Lung (tissue), 12 donors: ENCODE data around the gene LRRC37A3. TPM values are rescaled to one million over a fixed set of nuclear protein-coding genes. Genes with fewer than 3 reads are reported as not detected.
"Not testable (repeated sequence)": the region's sequence is repeated elsewhere in the genome, so short reads cannot be mapped to it uniquely, and the experiment has no call there.

ENCODE experiments used
- ATAC-seq: fragments of 200-7000 bp; cut with Tn5 transposase; one replicate; pipeline ENCODE4 v1.9.1; 2020; ENCODE audit warnings: moderate number of reproducible peaks; ENCODE audit not compliant: insufficient read depth, low FRiP score
- DNase-seq, 3 donors: peaks; one replicate each; pipeline ENCODE4 v3.0.0-alpha.2; 2013 to 2017
- H3K27ac ChIP-seq, 2 donors: one replicate each; pipeline ENCODE4 v1.5.1; 2013; ENCODE audit warnings: mild to moderate bottlenecking in 2 of 2, moderate library complexity in 2 of 2, control low read depth in 1 of 2, inconsistent platforms in 1 of 2, low read depth in 1 of 2, low read length in 1 of 2
- H3K27me3 ChIP-seq, 3 donors: one replicate each; pipeline ENCODE4 v1.5.1; 2013; ENCODE audit warnings: low read length in 2 of 3; ENCODE audit not compliant: control insufficient read depth in 3 of 3, insufficient read depth in 3 of 3
- H3K36me3 ChIP-seq, 4 donors: one replicate each; pipeline ENCODE4 v1.5.1; 2013; ENCODE audit warnings: low read length in 4 of 4, mild to moderate bottlenecking in 1 of 4, moderate library complexity in 1 of 4; ENCODE audit not compliant: control insufficient read depth in 4 of 4, insufficient read depth in 4 of 4
- H3K4me1 ChIP-seq, 5 donors: one replicate each; pipeline ENCODE4 v1.5.1; 2013; ENCODE audit warnings: low read length in 5 of 5, mild to moderate bottlenecking in 2 of 5, moderate library complexity in 1 of 5; ENCODE audit not compliant: control insufficient read depth in 5 of 5, insufficient read depth in 5 of 5
- H3K4me3 ChIP-seq: one replicate; pipeline ENCODE4 v1.5.1; 2013; ENCODE audit warnings: mild to moderate bottlenecking, control low read depth, moderate library complexity
- H3K9ac ChIP-seq, 2 donors: one replicate each; pipeline ENCODE4 v1.5.1; 2013; ENCODE audit warnings: low read length in 2 of 2, control low read depth in 1 of 2; ENCODE audit not compliant: insufficient read depth in 1 of 2
- H3K9me3 ChIP-seq, 4 donors: one replicate each; pipeline ENCODE4 v1.5.1; 2013; ENCODE audit warnings: low read length in 3 of 4, mild to moderate bottlenecking in 1 of 4, moderate library complexity in 1 of 4; ENCODE audit not compliant: control insufficient read depth in 4 of 4, insufficient read depth in 3 of 4
- CTCF ChIP-seq: IDR thresholded peaks from 2 replicates; pipeline ENCODE4 v1.5.1; 2012; ENCODE audit warnings: mild to moderate bottlenecking; ENCODE audit errors: control extremely low read depth, extremely low read depth
- WGBS, 2 donors: extraction: QIAGEN DNeasy Blood & Tissue Kit; methylation state at CpG; one replicate each; pipeline ENCODE4 v1.1.7; 2013; 5-methylcytosine and 5-hydroxymethylcytosine counted together
- polyA plus RNA-seq, 2 donors: library from polyadenylated mRNA; stranded (reverse); fragments of 200-250 nt; gene quantifications; one replicate each; pipeline ENCODE4 v1.2.1, GENCODE V29; 2013
- total RNA-seq, 2 donors: library from RNA; depleted of rRNA in 1 of 2; stranded (reverse); fragments of >200 nt in 1 of 2; gene quantifications; one replicate each; pipeline ENCODE4 v1.2.1, GENCODE V29; 2014 to 2021
- donor health status: control.
- donor health status: control.
- donor health status: Bipolar disorder and iron deficiency.
- donor health status: healthy.
- donor health status: DM: yes; HTN: yes; CAD: no.

The LRRC37A3 gene
- total and polyA plus RNA-seq, 4 donors, result 1.1 to 19.7 (median 7.7) TPM

GRCh38 chr17:64938290-64938689 is 19.0 kb upstream of the LRRC37A3 start:
- ATAC-seq, result no peak
- no peak for DNase-seq
- H3K4me3 ChIP-seq, result no peak overlapping the region
- H3K27ac ChIP-seq, result no peak overlapping the region
- no peaks in the 10 kb centered on the region for H3K27me3 ChIP-seq
- H3K36me3 ChIP-seq, result no peaks in the 10 kb centered on the region
- H3K9ac ChIP-seq, result no peak overlapping the region
- no peak for TF ChIP-seq CTCF
- no peaks in the 10 kb centered on the region for H3K9me3 ChIP-seq
- peaks cover 0 to 4% (median 0%) of the 10 kb centered on the region in 5 donors for H3K4me1 ChIP-seq

- 90 to 93% methylated on average over 10 of the region's 10 CpGs for WGBS, 2 donors
- H3K4me1 ChIP-seq, result peaks cover 0 to 4% (median 0%) of the 10 kb centered on the region in 5 donors
- DNase-seq (no peak), ATAC-seq (no peak)
- no peaks in the 10 kb centered on the region for H3K27me3 ChIP-seq
- H3K27ac ChIP-seq, result no peak overlapping the region
- H3K9ac ChIP-seq, result no peak overlapping the region
- H3K36me3 ChIP-seq, result no peaks in the 10 kb centered on the region
- no peak overlapping the region for H3K4me3 ChIP-seq
- no peak for TF ChIP-seq CTCF
- no peaks in the 10 kb centered on the region for H3K9me3 ChIP-seq
Observed at GRCh38 chr17:64936117-64936516, 16.8 kb upstream of the LRRC37A3 start.

GRCh38 chr17:64934284-64934778 is 15.1 kb upstream of the LRRC37A3 start:
- H3K27me3 ChIP-seq, DNase-seq, H3K4me1 ChIP-seq, H3K9ac ChIP-seq, H3K4me3 ChIP-seq, H3K27ac ChIP-seq, ATAC-seq, H3K9me3 ChIP-seq, H3K36me3 ChIP-seq: not testable (repeated sequence)
- WGBS, 2 donors, result 88 to 93% methylated on average over 6 of the region's 6 CpGs

- H3K9ac ChIP-seq, H3K9me3 ChIP-seq, ATAC-seq, H3K27me3 ChIP-seq, H3K36me3 ChIP-seq, H3K27ac ChIP-seq, DNase-seq, H3K4me3 ChIP-seq, H3K4me1 ChIP-seq: not testable (repeated sequence)
- 94 to 97% methylated on average over 3 of the region's 3 CpGs for WGBS, 2 donors
Observed at GRCh38 chr17:64932850-64933249, 13.6 kb upstream of the LRRC37A3 start.

- 80 to 90% methylated on average over 5 to 7 of the region's 7 CpGs for WGBS, 2 donors
- not testable (repeated sequence) for H3K4me3 ChIP-seq, DNase-seq
Observed at GRCh38 chr17:64930374-64930773, 11.1 kb upstream of the LRRC37A3 start.

GRCh38 chr17:64929419-64930209 is 10.3 kb upstream of the LRRC37A3 start:
- H3K9ac ChIP-seq, DNase-seq, H3K36me3 ChIP-seq, H3K4me1 ChIP-seq, H3K4me3 ChIP-seq, ATAC-seq, H3K27me3 ChIP-seq, H3K9me3 ChIP-seq, H3K27ac ChIP-seq: not testable (repeated sequence)
- 87 to 90% methylated on average over 5 to 6 of the region's 6 CpGs for WGBS, 2 donors

More at GRCh38 chr17:64930374-64930773, 11.1 kb upstream of the LRRC37A3 start:
- ATAC-seq, H3K27me3 ChIP-seq, H3K36me3 ChIP-seq, H3K9ac ChIP-seq, H3K9me3 ChIP-seq, H3K27ac ChIP-seq, H3K4me1 ChIP-seq: not testable (repeated sequence)

- H3K4me3 ChIP-seq, ATAC-seq, H3K27me3 ChIP-seq, H3K9ac ChIP-seq, H3K4me1 ChIP-seq, H3K36me3 ChIP-seq, DNase-seq, H3K9me3 ChIP-seq, H3K27ac ChIP-seq: not testable (repeated sequence)
- WGBS, 2 donors, result 59 to 78% methylated on average over 3 of the region's 3 CpGs
Observed at GRCh38 chr17:64928701-64929100, 9.4 kb upstream of the LRRC37A3 start.
